DOHH2 (cell line): ENCODE results near the gene LOXL4.

Source experiments
- EZH2phosphoT487 ChIP-seq: fragments of 200-600 bp; sonication (generic); IDR thresholded peaks from 2 replicates; pipeline ENCODE4 v1.6.1; 2017; ENCODE audit warnings: borderline replicate concordance, mild to moderate bottlenecking, antibody characterized with exemption, low read length, moderate library complexity, mixed read lengths
- TF ChIP-seq, protein P1 (sequence below): fragments of 200-600 bp; sonication (generic); IDR thresholded peaks from one replicate; pipeline ENCODE4 v1.5.1; 2014; ENCODE audit warnings: antibody characterized with exemption, mild to moderate bottlenecking, low read depth, low read length; ENCODE audit not compliant: poor library complexity, severe bottlenecking

- TF ChIP-seq, protein P1, sequence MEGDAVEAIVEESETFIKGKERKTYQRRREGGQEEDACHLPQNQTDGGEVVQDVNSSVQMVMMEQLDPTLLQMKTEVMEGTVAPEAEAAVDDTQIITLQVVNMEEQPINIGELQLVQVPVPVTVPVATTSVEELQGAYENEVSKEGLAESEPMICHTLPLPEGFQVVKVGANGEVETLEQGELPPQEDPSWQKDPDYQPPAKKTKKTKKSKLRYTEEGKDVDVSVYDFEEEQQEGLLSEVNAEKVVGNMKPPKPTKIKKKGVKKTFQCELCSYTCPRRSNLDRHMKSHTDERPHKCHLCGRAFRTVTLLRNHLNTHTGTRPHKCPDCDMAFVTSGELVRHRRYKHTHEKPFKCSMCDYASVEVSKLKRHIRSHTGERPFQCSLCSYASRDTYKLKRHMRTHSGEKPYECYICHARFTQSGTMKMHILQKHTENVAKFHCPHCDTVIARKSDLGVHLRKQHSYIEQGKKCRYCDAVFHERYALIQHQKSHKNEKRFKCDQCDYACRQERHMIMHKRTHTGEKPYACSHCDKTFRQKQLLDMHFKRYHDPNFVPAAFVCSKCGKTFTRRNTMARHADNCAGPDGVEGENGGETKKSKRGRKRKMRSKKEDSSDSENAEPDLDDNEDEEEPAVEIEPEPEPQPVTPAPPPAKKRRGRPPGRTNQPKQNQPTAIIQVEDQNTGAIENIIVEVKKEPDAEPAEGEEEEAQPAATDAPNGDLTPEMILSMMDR, result no peak
- TF ChIP-seq EZH2phosphoT487, result no peak
Measured at GRCh38 chr10:98208925-98209324, 59.1 kb downstream of the LOXL4 start.
